ENCODE measurements around the gene CHRNA1.

The CHRNA1 gene

GRCh38 chr2:174776675-174777074 is 12.4 kb upstream of the CHRNA1 start:
- Histone ChIP-seq H2BK15ac (ENCODE audit: low read depth, poor library complexity, severe bottlenecking) (no peak overlapping the region), H2BK5ac (ENCODE audit: low read depth, low read length, poor library complexity, severe bottlenecking) (no peak overlapping the region), H3K4me3 (ENCODE audit: insufficient read depth in 1 of 2, low read depth in 1 of 2, low read length in 2 of 2) (no peak overlapping the region), H3K14ac (ENCODE audit: low read length in 2 of 2) (peak overlapping the region in 1 of 2 experiments; percentile 30), H2AK5ac (ENCODE audit: low read length, severe bottlenecking) (peak overlapping the region; percentile 10), H3K27me3 (ENCODE audit: control insufficient read depth in 1 of 2, insufficient read depth in 1 of 2, low read length in 2 of 2) (no peaks in the 10 kb centered on the region), H3K27ac (ENCODE audit: low read length, poor library complexity, severe bottlenecking) (no peak overlapping the region), H2BK120ac (ENCODE audit: low read depth, low read length) (no peak overlapping the region), H3K79me1 (replicated peaks; ENCODE audit: low read length, poor library complexity, severe bottlenecking) (no peaks in the 10 kb centered on the region), H2AFZ (ENCODE audit: low read depth, low read length) (no peak overlapping the region), H4K8ac (ENCODE audit: low read length) (peak overlapping the region; percentile 66), H4K91ac (ENCODE audit: low read length) (peak overlapping the region; percentile 66), H3K36me3 (ENCODE audit: control insufficient read depth in 1 of 2, insufficient read depth in 2 of 2, low read depth in 1 of 2, low read length in 2 of 2) (no peaks in the 10 kb centered on the region), H3K9ac (ENCODE audit: low read length) (no peak overlapping the region), H3K4me2 (ENCODE audit: low read length, poor library complexity, severe bottlenecking) (no peak overlapping the region), H3K4ac (ENCODE audit: low read depth in 1 of 2, low read length in 2 of 2) (peak overlapping the region in 1 of 2 experiments; percentile 38), H3K9me3 (ENCODE audit: control insufficient read depth, low read length) (no peaks in the 10 kb centered on the region), H3K23ac (ENCODE audit: low read length in 2 of 2) (no peak overlapping the region), H3K18ac (ENCODE audit: low read depth in 1 of 2, low read length in 2 of 2) (peak overlapping the region; percentile 43 to 71), H2BK12ac (ENCODE audit: low read length in 2 of 2) (peak overlapping the region in 1 of 2 experiments; percentile 55), H3K4me1 (ENCODE audit: control insufficient read depth, insufficient read depth, low read depth, low read length) (peaks cover 20% of the 10 kb centered on the region)
- no peak for DNase-seq
- 69% methylated on average over 3 of the region's 3 CpGs for WGBS

- Histone ChIP-seq H3K4ac (ENCODE audit: low read depth in 1 of 2, low read length in 2 of 2) (no peak overlapping the region), H3K9me3 (ENCODE audit: control insufficient read depth, low read length) (no peaks in the 10 kb centered on the region), H2BK12ac (ENCODE audit: low read length in 2 of 2) (peak overlapping the region; percentile 34 to 85), H3K18ac (ENCODE audit: low read depth in 1 of 2, low read length in 2 of 2) (peak overlapping the region; percentile 52 to 64), H3K27ac (ENCODE audit: low read length, poor library complexity, severe bottlenecking) (no peak overlapping the region), H2BK120ac (ENCODE audit: low read depth, low read length) (no peak overlapping the region), H4K91ac (ENCODE audit: low read length) (no peak overlapping the region), H2BK15ac (ENCODE audit: low read depth, poor library complexity, severe bottlenecking) (no peak overlapping the region), H3K79me1 (replicated peaks; ENCODE audit: low read length, poor library complexity, severe bottlenecking) (no peaks in the 10 kb centered on the region), H3K9ac (ENCODE audit: low read length) (no peak overlapping the region), H4K8ac (ENCODE audit: low read length) (peak overlapping the region; percentile 7), H3K23ac (ENCODE audit: low read length in 2 of 2) (no peak overlapping the region), H2AK5ac (ENCODE audit: low read length, severe bottlenecking) (no peak overlapping the region), H3K4me3 (ENCODE audit: insufficient read depth in 1 of 2, low read depth in 1 of 2, low read length in 2 of 2) (no peak overlapping the region), H3K36me3 (ENCODE audit: control insufficient read depth in 1 of 2, insufficient read depth in 2 of 2, low read depth in 1 of 2, low read length in 2 of 2) (no peaks in the 10 kb centered on the region), H2BK5ac (ENCODE audit: low read depth, low read length, poor library complexity, severe bottlenecking) (no peak overlapping the region), H3K4me1 (ENCODE audit: control insufficient read depth, insufficient read depth, low read depth, low read length) (peaks cover 20% of the 10 kb centered on the region), H3K27me3 (ENCODE audit: control insufficient read depth in 1 of 2, insufficient read depth in 1 of 2, low read length in 2 of 2) (no peaks in the 10 kb centered on the region), H3K14ac (ENCODE audit: low read length in 2 of 2) (no peak overlapping the region), H2AFZ (ENCODE audit: low read depth, low read length) (no peak overlapping the region), H3K4me2 (ENCODE audit: low read length, poor library complexity, severe bottlenecking) (no peak overlapping the region)
- WGBS, result 59% methylated on average over 5 of the region's 6 CpGs
- no peak for DNase-seq
Observed at GRCh38 chr2:174776223-174776622, 12.0 kb upstream of the CHRNA1 start.

- H4K91ac ChIP-seq (ENCODE audit: low read length), result no peak overlapping the region
- no peaks in the 10 kb centered on the region for H3K79me1 ChIP-seq (replicated peaks; ENCODE audit: low read length, poor library complexity, severe bottlenecking)
- peak overlapping the region; percentile 17 to 34 for H2BK12ac ChIP-seq (ENCODE audit: low read length in 2 of 2)
- no peak overlapping the region for H3K4me3 ChIP-seq (ENCODE audit: insufficient read depth in 1 of 2, low read depth in 1 of 2, low read length in 2 of 2)
- peak overlapping the region; percentile 29 for H2BK120ac ChIP-seq (ENCODE audit: low read depth, low read length)
- H3K9ac ChIP-seq (ENCODE audit: low read length), result no peak overlapping the region
- peak overlapping the region; percentile 3 for H4K8ac ChIP-seq (ENCODE audit: low read length)
- H3K9me3 ChIP-seq (ENCODE audit: control insufficient read depth, low read length), result no peaks in the 10 kb centered on the region
- peak overlapping the region in 1 of 2 experiments; percentile 3 for H3K4ac ChIP-seq (ENCODE audit: low read depth in 1 of 2, low read length in 2 of 2)
- 91% methylated on average over 5 of the region's 5 CpGs for WGBS
- no peak overlapping the region for H2AFZ ChIP-seq (ENCODE audit: low read depth, low read length)
- no peak for DNase-seq
- no peaks in the 10 kb centered on the region for H3K27me3 ChIP-seq (ENCODE audit: control insufficient read depth in 1 of 2, insufficient read depth in 1 of 2, low read length in 2 of 2)
- no peaks in the 10 kb centered on the region for H3K36me3 ChIP-seq (ENCODE audit: control insufficient read depth in 1 of 2, insufficient read depth in 2 of 2, low read depth in 1 of 2, low read length in 2 of 2)
- H3K14ac ChIP-seq (ENCODE audit: low read length in 2 of 2), result no peak overlapping the region
- H3K4me1 ChIP-seq (ENCODE audit: control insufficient read depth, insufficient read depth, low read depth, low read length), result peaks cover 20% of the 10 kb centered on the region
- H3K23ac ChIP-seq (ENCODE audit: low read length in 2 of 2), result no peak overlapping the region
- no peak overlapping the region for H2BK5ac ChIP-seq (ENCODE audit: low read depth, low read length, poor library complexity, severe bottlenecking)
- no peak overlapping the region for H3K4me2 ChIP-seq (ENCODE audit: low read length, poor library complexity, severe bottlenecking)
- H3K18ac ChIP-seq (ENCODE audit: low read depth in 1 of 2, low read length in 2 of 2), result no peak overlapping the region
- H2BK15ac ChIP-seq (ENCODE audit: low read depth, poor library complexity, severe bottlenecking), result no peak overlapping the region
- H2AK5ac ChIP-seq (ENCODE audit: low read length, severe bottlenecking), result no peak overlapping the region
- H3K27ac ChIP-seq (ENCODE audit: low read length, poor library complexity, severe bottlenecking), result no peak overlapping the region
Observed at GRCh38 chr2:174775571-174775980, 11.3 kb upstream of the CHRNA1 start.

GRCh38 chr2:174774886-174775285 is 10.6 kb upstream of the CHRNA1 start:
- DNase-seq, result no peak
- H3K27me3 ChIP-seq (ENCODE audit: control insufficient read depth in 1 of 2, insufficient read depth in 1 of 2, low read length in 2 of 2), result no peaks in the 10 kb centered on the region
- no peak overlapping the region for H3K27ac ChIP-seq (ENCODE audit: low read length, poor library complexity, severe bottlenecking)
- no peak overlapping the region for H2AK5ac ChIP-seq (ENCODE audit: low read length, severe bottlenecking)
- WGBS, result 80% methylated on average over 1 of the region's 4 CpGs
- H2BK120ac ChIP-seq (ENCODE audit: low read depth, low read length), result no peak overlapping the region
- no peak overlapping the region for H4K91ac ChIP-seq (ENCODE audit: low read length)
- no peak overlapping the region for H2BK15ac ChIP-seq (ENCODE audit: low read depth, poor library complexity, severe bottlenecking)
- H3K36me3 ChIP-seq (ENCODE audit: control insufficient read depth in 1 of 2, insufficient read depth in 2 of 2, low read depth in 1 of 2, low read length in 2 of 2), result no peaks in the 10 kb centered on the region
- H3K4me1 ChIP-seq (ENCODE audit: control insufficient read depth, insufficient read depth, low read depth, low read length), result peaks cover 20% of the 10 kb centered on the region
- H4K8ac ChIP-seq (ENCODE audit: low read length), result no peak overlapping the region
- no peak overlapping the region for H3K4ac ChIP-seq (ENCODE audit: low read depth in 1 of 2, low read length in 2 of 2)
- no peak overlapping the region for H2BK12ac ChIP-seq (ENCODE audit: low read length in 2 of 2)
- H2AFZ ChIP-seq (ENCODE audit: low read depth, low read length), result no peak overlapping the region
- H3K4me2 ChIP-seq (ENCODE audit: low read length, poor library complexity, severe bottlenecking), result no peak overlapping the region
- H3K9me3 ChIP-seq (ENCODE audit: control insufficient read depth, low read length), result no peaks in the 10 kb centered on the region
- H2BK5ac ChIP-seq (ENCODE audit: low read depth, low read length, poor library complexity, severe bottlenecking), result no peak overlapping the region
- no peaks in the 10 kb centered on the region for H3K79me1 ChIP-seq (replicated peaks; ENCODE audit: low read length, poor library complexity, severe bottlenecking)
- no peak overlapping the region for H3K23ac ChIP-seq (ENCODE audit: low read length in 2 of 2)
- H3K18ac ChIP-seq (ENCODE audit: low read depth in 1 of 2, low read length in 2 of 2), result no peak overlapping the region
- no peak overlapping the region for H3K4me3 ChIP-seq (ENCODE audit: insufficient read depth in 1 of 2, low read depth in 1 of 2, low read length in 2 of 2)
- no peak overlapping the region for H3K9ac ChIP-seq (ENCODE audit: low read length)
- no peak overlapping the region for H3K14ac ChIP-seq (ENCODE audit: low read length in 2 of 2)
